ENCODE data around the gene POLE.

POLE gene

GRCh38 chr12:132582582-132583410, 104.3 kb downstream of the POLE start:
- DNase-seq (ENCODE audit: low read depth in 2 of 2, low spot score in 1 of 2): no peak

DNA sequence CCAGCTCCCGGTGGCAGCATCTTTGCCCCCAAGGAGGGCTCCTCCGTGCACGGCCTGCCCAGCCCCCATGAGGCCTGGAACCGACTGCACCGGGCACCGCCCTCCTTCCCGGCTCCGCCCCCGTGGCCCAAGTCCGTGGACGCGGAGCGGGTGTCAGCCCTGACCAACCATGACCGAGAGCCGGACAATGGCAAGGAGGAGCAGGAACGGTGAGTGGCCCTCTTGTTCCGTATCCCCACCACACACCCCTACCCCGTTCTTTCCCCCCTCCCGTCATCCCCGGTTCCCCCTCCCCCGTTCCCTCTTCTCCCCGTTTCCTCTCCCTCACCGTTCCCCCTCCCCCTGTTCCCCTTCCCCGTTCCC, 105.1 kb downstream of the POLE start:
- no peak for DNase-seq (ENCODE audit: low read depth in 2 of 2, low spot score in 1 of 2)

GRCh38 chr12:132581348-132582057, 105.6 kb downstream of the POLE start:
- DNase-seq (ENCODE audit: low read depth in 2 of 2, low spot score in 1 of 2): no peak

- DNase-seq (ENCODE audit: low read depth in 2 of 2, low spot score in 1 of 2): no peak
These were observed 106.3 kb downstream of the POLE start for GRCh38 chr12:132580701-132581292.

DNA sequence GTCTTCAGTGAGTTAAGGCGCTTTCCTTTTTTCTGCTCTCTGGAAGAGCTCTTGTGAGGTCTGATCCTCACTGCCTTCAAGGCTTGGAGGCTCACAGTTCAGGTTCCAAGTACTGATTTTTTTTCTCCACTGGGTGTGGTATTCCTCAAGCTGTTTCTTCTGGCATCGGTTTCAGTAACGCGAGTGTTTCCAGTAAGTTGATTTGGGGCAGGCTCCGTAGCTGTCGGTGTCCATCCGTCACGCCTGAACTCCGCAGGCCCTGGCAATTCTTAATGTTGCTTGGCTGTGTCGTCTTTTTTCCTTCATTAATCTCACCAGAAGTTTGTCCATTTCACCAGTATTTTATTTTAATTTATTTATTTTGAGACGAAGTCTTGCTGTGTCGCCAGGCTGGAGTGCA, 107.4 kb downstream of the POLE start:
- no peak for DNase-seq (ENCODE audit: low read depth in 2 of 2, low spot score in 1 of 2)

DNA sequence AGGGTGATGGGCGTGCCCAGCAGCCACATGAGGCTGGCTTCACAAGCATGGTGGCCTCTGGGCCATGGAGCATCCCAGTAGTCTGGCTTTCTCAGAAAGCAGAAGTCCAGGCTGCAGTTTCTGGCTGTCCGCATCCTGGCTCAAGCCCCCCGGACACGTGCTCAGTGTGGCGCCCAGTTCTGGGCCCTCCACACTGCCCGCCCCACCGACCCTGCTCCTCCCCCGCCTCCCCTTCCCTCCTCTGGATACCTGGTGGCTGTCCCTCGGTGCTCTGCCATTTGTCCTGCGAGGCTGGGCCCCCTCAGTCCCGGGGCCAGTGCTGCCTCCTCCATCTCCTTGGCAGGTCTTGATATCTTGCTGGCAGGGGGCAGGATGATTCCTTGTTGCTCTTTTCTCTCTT, 108.3 kb downstream of the POLE start:
- DNase-seq (ENCODE audit: low read depth in 2 of 2, low spot score in 1 of 2): no peak

GRCh38 chr12:132578118-132578517, 109.0 kb downstream of the POLE start:
- no peak for DNase-seq (ENCODE audit: low read depth in 2 of 2, low spot score in 1 of 2)

DNA sequence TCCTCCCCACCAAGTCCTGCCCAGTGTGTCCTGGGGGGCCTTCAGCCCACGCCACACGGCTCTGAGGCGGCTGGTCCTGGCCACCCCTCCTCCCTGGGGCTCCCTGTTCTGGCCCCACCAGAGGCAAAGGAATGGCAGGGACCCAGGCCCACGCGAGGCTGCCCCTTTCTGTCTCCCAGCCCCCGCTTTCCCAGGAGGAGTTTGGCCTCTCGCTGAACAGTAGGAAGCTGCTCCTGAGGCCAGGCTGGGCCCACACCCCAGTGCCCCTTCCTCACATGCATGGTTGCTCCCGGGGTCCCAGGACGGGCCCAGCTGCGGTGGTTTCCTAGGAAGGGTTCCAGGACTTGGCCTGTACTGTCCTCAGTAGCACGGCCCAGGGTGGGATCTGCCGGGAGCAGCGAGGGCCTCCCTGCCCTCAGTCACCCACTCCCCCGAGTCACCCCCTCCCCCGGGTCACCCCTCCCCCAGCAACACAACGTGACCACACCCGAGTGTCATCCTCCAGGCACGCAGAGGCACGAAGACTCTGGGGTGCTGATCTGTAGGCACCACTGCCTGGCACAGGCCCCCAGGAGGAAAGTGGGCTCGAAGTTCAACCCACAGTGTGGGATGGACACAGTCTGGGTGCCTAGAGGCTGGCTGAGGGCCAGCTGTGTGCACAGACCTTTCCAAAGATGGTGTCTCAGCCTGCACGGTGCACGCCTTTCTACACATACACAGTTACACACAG, 109.8 kb downstream of the POLE start:
- DNase-seq (ENCODE audit: low read depth in 2 of 2, low spot score in 1 of 2): no peak

DNA sequence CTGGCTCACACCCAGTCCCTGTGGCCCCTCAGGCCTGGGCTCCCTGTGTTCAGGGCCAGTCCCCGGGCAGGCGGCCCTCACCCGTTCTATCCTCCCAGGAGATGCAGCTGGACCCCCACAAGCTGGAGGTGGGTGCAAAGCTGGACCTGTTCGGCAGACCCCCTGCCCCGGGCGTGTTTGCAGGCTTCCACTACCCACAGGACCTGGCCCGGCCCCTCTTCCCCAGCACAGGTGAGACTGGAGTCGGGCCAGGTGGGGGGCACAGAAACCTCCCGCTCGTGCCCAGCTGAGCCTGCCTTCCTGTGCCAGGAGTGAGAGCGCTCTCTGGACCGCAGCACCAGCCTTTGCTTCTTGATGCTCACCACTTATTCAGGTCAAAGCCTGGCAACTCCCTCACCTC, 110.4 kb downstream of the POLE start:
- DNase-seq (ENCODE audit: low read depth in 2 of 2, low spot score in 1 of 2): no peak

GRCh38 chr12:132575661-132576060, 111.5 kb downstream of the POLE start:
- no peak for DNase-seq (ENCODE audit: low read depth in 2 of 2, low spot score in 1 of 2)

- no peak for DNase-seq (ENCODE audit: low read depth in 2 of 2, low spot score in 1 of 2)
These were observed 112.7 kb downstream of the POLE start for GRCh38 chr12:132574271-132574996.
